ENCODE data around the gene MAP4K2.

MAP4K2 gene

GRCh38 chr11:64766881-64767280 lies 36.1 kb downstream of the MAP4K2 start:
- no peak for DNase-seq

GRCh38 chr11:64765851-64766665 lies 37.0 kb downstream of the MAP4K2 start:
- no peak for DNase-seq

GRCh38 chr11:64765291-64765850 lies 37.6 kb downstream of the MAP4K2 start:
- DNase-seq: no peak

GRCh38 chr11:64764753-64765152 lies 38.3 kb downstream of the MAP4K2 start:
- no peak for DNase-seq

- no peak for DNase-seq
These were observed 38.9 kb downstream of the MAP4K2 start for GRCh38 chr11:64764040-64764611.

GRCh38 chr11:64763526-64764039 lies 39.4 kb downstream of the MAP4K2 start:
- no peak for DNase-seq

- no peak for DNase-seq
These were observed 40.1 kb downstream of the MAP4K2 start for GRCh38 chr11:64762674-64763525.

- no peak for DNase-seq
These were observed 40.7 kb downstream of the MAP4K2 start for GRCh38 chr11:64762277-64762673.

GRCh38 chr11:64760759-64761420 lies 42.1 kb downstream of the MAP4K2 start:
- DNase-seq: no peak

- no peak for DNase-seq
These were observed 43.0 kb downstream of the MAP4K2 start, which contains the start of gene PYGM for GRCh38 chr11:64759722-64760719. PYGM (minus strand) TSS chr11:64759974; CDS start chr11:64759898, 76 bp downstream.

- no peak for DNase-seq
These were observed 43.8 kb downstream of the MAP4K2 start for GRCh38 chr11:64759131-64759721.

- no peak for DNase-seq
These were observed 44.5 kb downstream of the MAP4K2 start for GRCh38 chr11:64758330-64759079.

- no peak for DNase-seq
These were observed 45.3 kb downstream of the MAP4K2 start for GRCh38 chr11:64757549-64758329.

GRCh38 chr11:64755681-64756361 lies 47.2 kb downstream of the MAP4K2 start:
- no peak for DNase-seq

GRCh38 chr11:64754919-64755662 lies 47.9 kb downstream of the MAP4K2 start:
- no peak for DNase-seq

- DNase-seq: no peak
These were observed 48.7 kb downstream of the MAP4K2 start for GRCh38 chr11:64754124-64754918.

All from NCI-H2029 (cell line).